Measurements from ENCODE around the gene VEGFD. TPM values are rescaled to one million over a fixed set of nuclear protein-coding genes. Genes with fewer than 3 reads are reported as not detected.

Gene VEGFD
- total and polyA plus RNA-seq, 11 donors, result 0.51 to 20.3 (median 3.6) TPM

- ATAC-seq (peak in 1 of 4 donors; percentile 27), DNase-seq (no peak)
- Histone ChIP-seq H3K36me3 (peaks cover 0 to 17% (median 0%) of the 10 kb centered on the region in 9 donors), H3K4me3 (no peak overlapping the region), H3K4me1 (no peaks in the 10 kb centered on the region), H3K9me3 (no peaks in the 10 kb centered on the region), H3K27ac (peak overlapping the region in 1 of 12 donors; percentile 14), H3K27me3 (peaks cover 0 to 6% (median 0%) of the 10 kb centered on the region in 9 donors)
- TF ChIP-seq POLR2A (IDR thresholded peaks at IDR 0.05), result no peak
- TF ChIP-seq, protein P1, sequence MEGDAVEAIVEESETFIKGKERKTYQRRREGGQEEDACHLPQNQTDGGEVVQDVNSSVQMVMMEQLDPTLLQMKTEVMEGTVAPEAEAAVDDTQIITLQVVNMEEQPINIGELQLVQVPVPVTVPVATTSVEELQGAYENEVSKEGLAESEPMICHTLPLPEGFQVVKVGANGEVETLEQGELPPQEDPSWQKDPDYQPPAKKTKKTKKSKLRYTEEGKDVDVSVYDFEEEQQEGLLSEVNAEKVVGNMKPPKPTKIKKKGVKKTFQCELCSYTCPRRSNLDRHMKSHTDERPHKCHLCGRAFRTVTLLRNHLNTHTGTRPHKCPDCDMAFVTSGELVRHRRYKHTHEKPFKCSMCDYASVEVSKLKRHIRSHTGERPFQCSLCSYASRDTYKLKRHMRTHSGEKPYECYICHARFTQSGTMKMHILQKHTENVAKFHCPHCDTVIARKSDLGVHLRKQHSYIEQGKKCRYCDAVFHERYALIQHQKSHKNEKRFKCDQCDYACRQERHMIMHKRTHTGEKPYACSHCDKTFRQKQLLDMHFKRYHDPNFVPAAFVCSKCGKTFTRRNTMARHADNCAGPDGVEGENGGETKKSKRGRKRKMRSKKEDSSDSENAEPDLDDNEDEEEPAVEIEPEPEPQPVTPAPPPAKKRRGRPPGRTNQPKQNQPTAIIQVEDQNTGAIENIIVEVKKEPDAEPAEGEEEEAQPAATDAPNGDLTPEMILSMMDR (IDR thresholded peaks at IDR 0.05), result no peak
- WGBS, 4 donors, result 65 to 80% (median 73%) methylated on average over 8 of the region's 8 CpGs
- intact Hi-C loops (cut with DNase I), result loop anchor here in 2 of 10 donors (5.0 kb wide), 1 partner anchor 117 kb away; no protein-coding TSS in a partner anchor
Observed at GRCh38 chrX:15350329-15350996, 33.8 kb downstream of the VEGFD start.

GRCh38 chrX:15349046-15349445 lies 35.2 kb downstream of the VEGFD start:
- H3K4me1 ChIP-seq, result no peaks in the 10 kb centered on the region
- H3K27me3 ChIP-seq, result peaks cover 0 to 10% (median 0%) of the 10 kb centered on the region in 9 donors
- WGBS, 4 donors, result 20 to 28% (median 25%) methylated on average over 2 of the region's 2 CpGs
- DNase-seq (peak in 4 of 5 donors; percentile 18 to 34 (median 27)), ATAC-seq (peak; percentile 76 to 88 (median 82))
- TF ChIP-seq POLR2A (IDR thresholded peaks at IDR 0.05), result no peak
- TF ChIP-seq, protein P1 (IDR thresholded peaks at IDR 0.05), result peak; percentile 33 to 61 (median 49)
- intact Hi-C loops (cut with DNase I), result loop anchor here in 9 of 10 donors (1.0 to 10.0 kb wide), 7 partner anchors 118 to 226 kb away; no protein-coding TSS in a partner anchor
- no peaks in the 10 kb centered on the region for H3K9me3 ChIP-seq
- H3K27ac ChIP-seq, result no peak overlapping the region
- no peak overlapping the region for H3K4me3 ChIP-seq
- peaks cover 0 to 18% (median 0%) of the 10 kb centered on the region in 9 donors for H3K36me3 ChIP-seq

GRCh38 chrX:15345976-15346375 lies 38.2 kb downstream of the VEGFD start:
- 72 to 86% (median 76%) methylated on average over 3 of the region's 3 CpGs for WGBS, 4 donors

DNA sequence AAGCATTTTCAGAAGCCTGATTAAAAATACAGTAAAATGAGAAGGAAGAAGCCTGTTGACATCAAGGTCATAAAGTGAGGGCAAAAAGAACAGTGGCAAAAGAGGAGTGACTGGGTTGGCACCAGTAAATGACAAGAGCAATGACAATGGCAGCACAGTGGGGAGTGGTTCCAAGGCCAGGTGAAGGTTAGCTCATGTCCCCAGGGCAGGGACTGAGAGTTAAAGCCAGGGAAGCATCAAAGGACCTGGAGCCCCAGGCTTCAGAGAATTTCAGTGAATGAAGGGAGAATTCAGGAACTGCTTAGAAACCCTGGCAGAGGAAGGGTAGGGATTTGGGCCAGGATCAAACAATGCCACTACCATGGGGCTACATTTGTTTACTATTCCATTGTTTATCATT lies 40.1 kb downstream of the VEGFD start:
- Histone ChIP-seq H3K4me3 (no peak overlapping the region), H3K27me3 (peaks cover 0 to 32% (median 0%) of the 10 kb centered on the region in 9 donors), H3K36me3 (peaks cover 0 to 18% (median 0%) of the 10 kb centered on the region in 9 donors), H3K4me1 (no peaks in the 10 kb centered on the region), H3K27ac (no peak overlapping the region), H3K9me3 (no peaks in the 10 kb centered on the region)
- intact Hi-C loops (cut with DNase I), result loop anchor here in 5 of 10 donors (10.0 kb wide), 2 partner anchors 221 to 231 kb away; no protein-coding TSS in a partner anchor
- TF ChIP-seq, protein P1 (IDR thresholded peaks at IDR 0.05), result no peak
- TF ChIP-seq POLR2A (IDR thresholded peaks at IDR 0.05), result no peak
- ATAC-seq, result no peak
- no peak for DNase-seq

More at GRCh38 chrX:15345976-15346375, 38.2 kb downstream of the VEGFD start:
- DNase-seq (no peak), ATAC-seq (no peak)
- Histone ChIP-seq H3K4me1 (no peaks in the 10 kb centered on the region), H3K27ac (no peak overlapping the region), H3K9me3 (no peaks in the 10 kb centered on the region), H3K4me3 (no peak overlapping the region), H3K36me3 (peaks cover 0 to 18% (median 0%) of the 10 kb centered on the region in 9 donors), H3K27me3 (peaks cover 0 to 23% (median 0%) of the 10 kb centered on the region in 9 donors)
- no peak for TF ChIP-seq POLR2A (IDR thresholded peaks at IDR 0.05)
- TF ChIP-seq, protein P1 (IDR thresholded peaks at IDR 0.05), result no peak
- intact Hi-C loops (cut with DNase I), result loop anchor here in 8 of 10 donors (5.0 to 10.0 kb wide), 4 partner anchors 121 to 229 kb away; no protein-coding TSS in a partner anchor

All from heart left ventricle (tissue), 16 donors.